HG02884 (cell line): ENCODE results near the gene DAGLA.

ENCODE experiments used
- ATAC-seq: cut with Tn5 transposase; IDR thresholded peaks from one replicate; pipeline ENCODE4 v1.9.1; 2021; ENCODE audit warnings: mild to moderate bottlenecking, moderate library complexity; ENCODE audit not compliant: unreplicated experiment

The DAGLA gene

GRCh38 chr11:61743486-61744095 lies 63.4 kb downstream of the DAGLA start:
- ATAC-seq = no peak

GRCh38 chr11:61744181-61744580 lies 64.0 kb downstream of the DAGLA start:
- no peak for ATAC-seq

GRCh38 chr11:61744609-61745156 lies 64.5 kb downstream of the DAGLA start:
- no peak for ATAC-seq

- ATAC-seq = no peak
Measured at GRCh38 chr11:61745781-61746441, 65.7 kb downstream of the DAGLA start.

- ATAC-seq = no peak
Measured at GRCh38 chr11:61746442-61747191, 66.4 kb downstream of the DAGLA start.

- no peak for ATAC-seq
Measured at GRCh38 chr11:61747192-61747966, 67.2 kb downstream of the DAGLA start.

GRCh38 chr11:61747967-61748285 lies 67.7 kb downstream of the DAGLA start:
- ATAC-seq = no peak

GRCh38 chr11:61749591-61750217 lies 69.5 kb downstream of the DAGLA start:
- no peak for ATAC-seq

- no peak for ATAC-seq
Measured at GRCh38 chr11:61750631-61751273, 70.6 kb downstream of the DAGLA start.

- no peak for ATAC-seq
Measured at GRCh38 chr11:61751384-61751783, 71.2 kb downstream of the DAGLA start.

GRCh38 chr11:61752117-61752924 lies 72.1 kb downstream of the DAGLA start, which contains the start of gene MYRF:
MYRF (plus strand) TSS chr11:61752636; CDS start chr11:61752745, 109 bp downstream.
- no peak for ATAC-seq

GRCh38 chr11:61752925-61753521 lies 72.8 kb downstream of the DAGLA start:
- no peak for ATAC-seq

- ATAC-seq = no peak
Measured at GRCh38 chr11:61753672-61754071, 73.5 kb downstream of the DAGLA start.

GRCh38 chr11:61754534-61755482 lies 74.6 kb downstream of the DAGLA start:
- ATAC-seq = no peak

- ATAC-seq = no peak
Measured at GRCh38 chr11:61756147-61756451, 75.9 kb downstream of the DAGLA start.

- no peak for ATAC-seq
Measured at GRCh38 chr11:61756452-61757212, 76.4 kb downstream of the DAGLA start.

GRCh38 chr11:61757213-61757862 lies 77.1 kb downstream of the DAGLA start:
- no peak for ATAC-seq
